Activated naive CD4-positive, alpha-beta T cell treated with Interleukin-2 at 50 U/mL for 16 hours (primary cell): Measurements from ENCODE around the gene FGD6.

Experiments used
- DNase-seq: peaks from one replicate; pipeline ENCODE4 v3.0.0-alpha.2; 2020

FGD6 gene

DNA sequence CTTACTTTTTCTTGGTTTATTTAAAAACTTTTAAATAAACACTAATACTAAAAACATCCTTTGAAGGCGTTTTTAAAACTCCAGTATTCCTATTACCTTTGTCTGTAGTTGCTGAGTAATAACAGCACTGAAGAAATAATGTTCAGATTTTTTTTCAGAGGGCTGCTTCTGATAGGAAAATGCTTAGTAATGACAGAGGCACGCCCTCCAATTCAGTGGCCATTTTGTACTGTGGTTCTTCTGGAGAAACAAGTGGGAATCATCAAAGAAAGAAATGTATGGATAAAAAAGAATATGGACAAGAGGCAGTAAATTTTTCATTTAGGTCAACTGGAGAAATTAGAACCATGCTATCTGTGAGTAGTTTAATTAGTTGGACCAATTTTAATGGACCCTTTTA is 13.9 kb upstream of the FGD6 start:
- DNase-seq = no peak

DNA sequence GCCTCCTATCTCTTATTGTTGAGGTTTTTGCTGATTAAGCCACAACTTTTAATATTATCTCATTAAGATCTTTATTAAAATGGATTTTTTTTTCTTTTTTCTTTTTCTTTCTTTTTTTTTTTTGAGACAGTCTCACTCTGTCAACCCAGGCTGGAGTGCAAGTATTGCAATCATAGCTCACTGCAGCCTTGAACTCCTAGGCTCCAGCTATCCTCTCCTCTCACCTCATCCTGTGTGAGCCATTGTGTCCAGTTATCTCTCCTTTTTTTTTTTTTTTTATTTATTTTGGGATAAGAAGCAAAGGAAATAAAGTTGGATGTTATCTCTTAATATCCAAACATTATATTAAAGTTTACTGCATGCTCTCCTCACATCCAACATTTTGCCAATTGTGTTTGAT is 13.0 kb upstream of the FGD6 start:
- DNase-seq = no peak

DNA sequence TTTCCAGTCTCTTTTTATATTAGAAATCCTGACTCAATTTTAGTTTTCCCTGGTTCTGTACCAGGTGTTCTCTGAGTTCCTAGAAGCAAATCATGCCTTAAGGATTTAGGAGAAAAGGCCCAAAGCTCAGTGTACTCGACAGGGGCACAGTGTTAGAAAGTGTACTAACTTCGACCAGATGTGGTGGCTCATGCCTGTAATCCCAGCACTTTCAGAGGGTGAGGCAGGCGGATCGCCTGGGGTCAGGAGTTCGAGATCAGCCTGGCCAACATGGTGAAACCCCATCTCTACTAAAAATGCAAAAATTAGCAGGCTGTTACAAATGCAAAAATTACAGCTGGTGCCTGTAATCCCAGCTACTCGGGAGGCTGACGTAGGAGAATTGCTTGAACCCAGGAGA is 12.4 kb upstream of the FGD6 start:
- DNase-seq = no peak

DNA sequence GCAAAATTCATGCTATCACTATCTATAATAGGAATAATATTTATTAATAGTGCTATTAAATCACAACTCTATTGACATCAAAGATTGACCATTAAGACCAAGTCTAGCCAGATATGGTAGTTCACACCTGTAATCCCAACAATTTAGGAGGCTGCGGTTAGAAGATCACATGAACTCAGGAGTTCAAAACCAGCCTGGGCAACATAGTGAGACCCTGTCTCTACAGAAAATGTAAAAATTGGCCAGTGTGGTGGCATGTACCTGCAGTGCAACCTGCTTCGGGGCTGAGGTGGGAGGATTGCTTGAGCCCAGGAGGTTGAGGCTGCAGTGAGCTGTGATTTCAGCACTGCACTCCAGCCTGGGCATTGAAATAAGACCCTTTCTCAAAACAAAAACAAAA is 11.3 kb upstream of the FGD6 start:
- no peak for DNase-seq

DNA sequence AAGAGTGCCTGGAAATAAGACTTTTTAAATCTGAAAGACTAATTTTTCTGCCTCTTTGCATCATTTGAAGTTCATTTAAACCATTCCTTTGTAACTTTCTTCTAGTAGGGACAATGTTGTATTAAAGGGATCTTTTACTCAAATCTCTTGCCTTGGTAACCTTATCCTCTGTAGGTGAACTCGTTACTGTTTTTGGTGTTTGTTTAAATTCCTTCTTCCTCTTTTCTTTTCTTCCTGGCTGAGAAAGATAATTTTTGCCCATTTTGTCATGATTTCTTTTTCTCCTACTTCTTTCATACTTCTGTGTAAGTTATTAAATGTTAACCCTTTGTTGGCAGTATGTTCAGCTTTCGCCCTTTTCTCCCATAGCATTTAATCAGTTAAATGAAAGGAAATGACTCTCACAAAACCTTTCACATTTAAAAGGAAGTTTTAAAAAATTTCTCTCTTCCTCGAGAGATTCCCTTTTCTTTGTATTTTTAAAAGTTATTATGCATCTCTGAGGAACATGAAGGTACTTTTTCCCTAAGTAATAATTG is 10.6 kb upstream of the FGD6 start:
- no peak for DNase-seq

DNA sequence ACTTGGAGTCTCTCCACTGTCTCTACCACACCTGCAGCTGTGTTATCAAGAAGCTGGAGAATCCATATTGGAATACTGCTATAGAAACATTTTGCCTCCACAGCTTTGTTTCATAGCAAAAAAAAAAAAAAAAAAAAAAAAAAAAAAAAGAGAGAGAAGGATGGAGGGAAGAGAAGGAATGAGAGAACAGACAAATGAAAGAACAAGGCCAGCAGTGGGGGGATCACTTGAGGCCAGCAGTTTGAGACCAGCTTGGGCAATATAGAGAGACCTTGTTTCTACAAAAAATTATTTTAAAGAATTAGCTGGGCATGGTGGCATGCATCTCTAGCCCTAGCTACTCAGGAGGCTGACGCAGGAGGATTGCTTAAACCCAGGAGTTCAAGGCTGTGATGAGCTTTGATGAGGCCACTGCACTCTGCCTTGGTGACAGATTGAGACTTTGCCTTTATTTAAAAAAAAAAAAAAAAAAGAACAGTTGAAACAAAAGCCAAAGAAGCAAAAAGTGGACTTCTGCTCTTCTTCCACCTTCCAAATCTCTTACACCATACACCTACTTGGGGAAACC is 8.5 kb upstream of the FGD6 start:
- no peak for DNase-seq

DNA sequence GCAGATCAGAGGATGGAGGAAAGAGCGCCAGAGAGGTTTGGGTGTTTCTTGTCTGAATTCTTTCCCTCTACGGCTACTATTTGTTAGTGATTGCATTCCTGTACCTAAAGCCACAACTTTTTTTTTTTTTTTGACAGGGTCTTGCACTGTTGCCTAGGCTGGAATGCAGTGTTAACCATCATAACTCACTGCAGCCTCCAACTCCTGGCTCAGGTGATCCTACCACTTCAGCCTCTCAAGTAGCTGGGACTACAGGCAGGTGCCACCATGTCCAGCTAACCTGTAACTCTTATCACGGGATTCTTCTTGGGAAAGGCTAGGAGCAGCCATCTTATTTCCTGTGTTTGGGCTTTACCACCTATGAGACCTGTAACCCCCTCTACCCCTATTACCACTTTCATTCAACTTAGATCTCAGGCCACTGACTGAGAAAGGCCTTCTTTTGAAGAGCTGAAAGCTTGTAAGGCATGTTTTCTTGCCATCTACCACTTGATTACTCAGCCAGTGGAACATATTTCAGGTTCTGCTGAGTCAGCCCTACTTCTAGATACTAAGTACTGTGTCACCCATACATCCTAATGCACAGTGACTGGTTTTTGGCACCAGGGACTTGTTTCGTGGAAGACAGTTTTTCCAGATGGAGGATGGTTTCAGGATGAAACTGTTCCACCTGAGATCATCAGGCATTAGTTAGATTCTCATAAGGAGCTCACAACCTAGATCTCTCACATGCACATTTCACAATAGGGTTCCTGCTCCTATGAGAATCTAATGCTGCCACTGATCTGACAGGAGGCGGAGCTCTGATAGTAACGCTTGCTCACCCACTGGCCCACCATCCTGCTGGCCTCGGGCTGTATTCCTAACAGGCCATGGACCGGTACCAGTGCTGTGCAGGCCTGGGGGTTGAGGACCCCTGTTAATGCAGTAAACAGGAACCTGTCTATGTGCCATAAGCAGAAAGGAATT is 7.2 kb upstream of the FGD6 start:
- DNase-seq = no peak

DNA sequence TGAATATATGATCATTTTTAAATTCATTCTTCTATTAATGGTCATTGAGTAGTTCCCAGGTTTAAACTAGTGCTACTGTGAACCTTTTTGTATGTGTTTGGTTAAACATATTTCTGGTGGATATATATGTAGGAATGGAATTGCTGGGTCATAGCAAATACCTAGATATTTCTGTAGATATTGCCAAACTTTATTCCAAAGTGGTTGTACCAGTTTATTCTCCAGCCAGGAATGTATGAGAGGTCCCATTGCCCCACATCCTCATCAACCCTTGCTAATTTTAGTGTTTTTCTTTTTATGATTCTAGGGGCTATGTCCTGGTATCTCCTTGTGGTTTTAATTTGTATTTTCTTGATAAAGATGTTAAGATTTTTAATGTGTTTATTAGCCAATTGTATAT is 3.5 kb upstream of the FGD6 start:
- DNase-seq = no peak

DNA sequence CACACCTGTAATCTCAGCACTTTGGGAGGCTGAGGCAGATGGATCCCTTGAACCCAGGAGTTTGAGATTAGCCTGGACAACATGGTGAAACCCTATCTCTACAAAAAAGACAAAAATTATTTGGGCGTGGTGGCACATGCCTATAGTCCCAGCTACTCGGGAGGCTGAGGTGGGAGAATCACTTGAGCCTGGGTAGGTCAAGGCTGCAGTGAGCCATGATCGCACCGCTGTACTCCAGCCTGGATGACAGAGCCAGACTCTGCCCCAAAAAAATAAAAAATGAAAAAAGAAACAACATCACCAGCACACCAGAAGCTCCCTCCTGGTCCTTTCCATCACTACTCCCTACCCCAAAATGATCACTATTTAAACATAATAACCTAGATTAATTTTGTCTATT is 2.9 kb upstream of the FGD6 start:
- DNase-seq = no peak

DNA sequence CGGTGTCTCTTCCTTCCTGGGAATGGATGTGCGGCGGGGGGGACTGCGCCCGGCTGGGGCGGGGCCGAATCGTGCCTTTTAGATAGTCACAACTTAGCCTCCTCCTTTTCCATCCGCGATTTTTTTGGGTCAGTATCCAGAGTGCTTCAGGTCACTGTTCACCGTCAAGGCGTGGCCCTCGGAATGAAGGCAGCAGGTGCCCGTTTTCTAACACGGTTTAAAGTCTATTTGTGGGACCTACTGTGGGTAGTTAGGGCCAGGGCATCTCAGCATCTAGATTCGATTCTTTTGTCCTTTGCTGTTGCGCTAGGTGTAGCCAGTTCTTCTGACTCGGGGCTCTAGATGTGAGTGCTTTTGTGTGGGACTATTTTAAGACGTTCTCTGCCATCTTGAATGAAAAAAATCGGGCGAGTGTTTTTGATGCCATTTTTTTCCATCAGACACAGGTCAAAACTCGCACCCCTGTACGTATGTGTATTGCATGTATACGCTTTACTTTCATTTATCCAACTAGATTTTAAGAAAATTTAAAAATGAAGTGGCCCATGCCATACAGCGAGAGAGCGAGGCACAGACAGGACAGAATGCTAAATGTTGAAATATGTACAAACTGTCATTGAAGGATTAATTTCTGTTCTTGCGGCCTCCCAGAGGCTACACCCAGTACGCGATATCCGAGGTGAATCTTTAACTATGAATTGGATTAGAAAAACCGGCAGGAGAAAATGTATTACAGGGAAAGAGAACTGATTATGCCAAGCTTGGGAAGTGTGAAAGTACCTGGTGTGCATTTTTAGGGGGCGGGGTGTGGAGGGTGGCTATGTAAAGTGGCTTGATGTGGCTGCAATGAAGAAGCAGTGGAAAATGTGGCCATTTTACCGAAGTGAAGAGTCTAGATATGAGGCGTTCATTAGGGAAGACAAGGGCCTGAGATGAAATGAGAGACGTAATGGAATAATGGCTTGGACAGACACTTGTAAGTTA is 1.2 kb upstream of the FGD6 start:
- DNase-seq = peak; percentile 46

DNA sequence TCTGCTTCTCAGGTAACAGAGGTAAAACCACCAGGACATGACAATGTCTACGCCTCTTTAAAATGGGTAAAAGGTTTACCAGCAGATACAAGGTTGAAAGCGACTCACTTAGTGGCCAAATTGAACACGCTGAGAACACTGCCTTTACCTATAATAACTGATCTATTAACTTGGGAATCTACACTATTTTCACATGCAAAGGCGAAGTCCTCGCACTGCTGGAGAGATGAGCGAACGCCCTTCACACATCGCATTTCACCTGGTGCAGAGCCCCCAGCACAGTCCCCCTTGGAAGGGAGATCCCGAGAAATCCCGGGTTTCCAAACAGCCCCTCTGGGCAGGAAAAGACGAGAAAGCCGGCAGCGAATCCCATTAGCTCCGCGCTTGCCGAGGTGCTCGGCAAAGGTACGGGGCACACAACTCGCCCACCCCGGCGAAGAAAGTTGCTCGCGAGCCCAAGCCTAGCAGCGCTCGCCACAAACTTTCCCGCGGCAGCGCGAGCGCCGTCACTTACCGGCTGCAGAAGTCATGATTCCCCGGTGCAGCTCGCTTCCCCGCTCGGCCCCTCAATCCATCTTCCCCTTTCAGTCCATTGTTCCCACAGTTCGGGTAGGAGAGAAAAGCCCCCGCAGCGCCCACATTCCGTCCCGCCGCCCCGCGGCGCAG is 423 bp downstream of the FGD6 start:
- DNase-seq = no peak

DNA sequence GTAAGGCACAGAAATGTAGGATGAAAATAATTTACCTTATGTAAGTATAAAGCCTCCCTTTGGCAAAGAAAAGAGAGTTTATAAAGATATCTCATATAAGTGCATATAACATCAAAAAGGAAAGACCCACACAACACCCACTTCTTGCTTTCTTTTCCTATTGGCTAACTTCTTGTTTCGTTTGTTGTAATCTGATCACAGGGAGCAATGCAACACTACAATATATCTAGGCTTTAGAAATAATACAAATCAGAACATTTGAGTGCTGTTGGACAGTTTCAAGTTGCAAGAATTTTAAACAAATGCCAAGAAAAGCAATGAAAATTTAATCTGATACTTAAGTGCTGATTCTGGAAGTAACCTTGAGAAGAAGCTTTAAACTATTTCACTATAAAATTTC is 1.3 kb downstream of the FGD6 start:
- DNase-seq = no peak

DNA sequence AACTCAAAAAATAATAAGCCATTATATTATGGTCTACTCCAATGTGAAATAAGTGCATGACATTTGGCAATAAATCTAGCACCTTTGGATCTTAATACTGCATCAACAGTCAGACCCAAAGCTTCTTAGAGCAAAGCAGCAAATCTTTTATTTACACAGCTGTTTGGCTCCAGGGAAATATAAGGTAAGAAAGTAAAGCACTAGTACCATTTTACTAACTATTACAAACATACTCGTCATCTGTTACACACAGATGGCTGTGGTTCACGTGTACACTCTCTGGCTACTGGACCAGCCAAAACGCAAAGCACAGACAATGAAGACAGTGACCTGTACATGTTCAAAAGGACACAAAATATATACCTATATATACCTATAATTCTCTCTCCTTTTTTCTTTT is 2.8 kb downstream of the FGD6 start:
- DNase-seq = no peak

DNA sequence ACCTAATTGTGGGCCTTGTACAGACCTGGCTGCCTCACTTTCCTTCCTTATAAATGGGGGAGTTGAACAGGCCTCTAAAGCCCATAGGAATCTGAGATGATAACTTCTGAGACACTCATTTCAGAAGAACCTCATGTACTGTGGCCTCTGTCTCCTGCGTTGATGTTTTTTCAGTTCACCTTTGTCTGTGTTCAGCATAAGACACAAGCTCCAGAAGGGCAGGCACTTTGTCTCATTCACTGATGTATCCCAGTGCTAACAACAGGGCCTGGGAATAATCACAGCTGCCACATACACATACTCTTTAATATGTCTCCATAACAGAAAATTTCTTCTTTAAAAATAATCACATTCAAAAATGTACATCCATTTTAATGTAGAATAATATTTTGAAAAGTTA is 3.3 kb downstream of the FGD6 start:
- DNase-seq = no peak

DNA sequence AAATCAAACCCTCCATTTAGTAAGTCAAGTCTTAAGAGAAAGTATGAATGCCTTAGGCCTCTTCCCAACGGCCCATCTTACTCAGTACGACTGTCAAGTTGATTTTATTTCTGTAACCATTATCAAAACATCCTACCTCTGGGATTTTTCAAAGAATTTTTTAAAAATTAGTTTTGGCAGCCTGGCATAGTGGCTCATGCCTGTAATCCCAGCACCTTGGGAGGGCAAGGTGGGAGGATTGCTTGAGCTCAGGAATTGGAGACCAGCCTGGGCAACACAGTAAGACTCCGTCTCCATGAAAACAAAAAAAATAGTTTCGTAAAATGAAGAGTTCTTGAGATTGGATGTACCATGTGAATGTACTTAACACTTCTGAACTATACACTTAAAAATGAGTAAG is 4.1 kb downstream of the FGD6 start:
- DNase-seq = no peak

DNA sequence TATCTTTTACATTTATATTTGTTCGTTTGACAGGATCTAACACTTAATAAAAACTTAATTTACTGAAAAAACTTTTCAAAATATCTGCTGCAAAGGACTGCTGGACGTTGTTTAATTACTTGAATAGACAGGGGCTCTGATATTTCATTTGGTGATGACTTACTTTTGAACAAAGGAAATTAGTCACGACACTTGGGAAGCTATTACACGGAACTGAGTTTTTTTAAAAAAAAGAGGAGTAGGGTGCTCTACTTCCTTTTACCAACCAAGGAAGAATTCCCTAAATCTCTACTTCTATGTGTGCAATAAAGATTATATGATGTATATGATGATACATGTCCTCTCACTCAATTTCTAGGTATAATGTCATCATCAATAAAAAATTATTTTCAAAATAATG is 4.7 kb downstream of the FGD6 start:
- no peak for DNase-seq

DNA sequence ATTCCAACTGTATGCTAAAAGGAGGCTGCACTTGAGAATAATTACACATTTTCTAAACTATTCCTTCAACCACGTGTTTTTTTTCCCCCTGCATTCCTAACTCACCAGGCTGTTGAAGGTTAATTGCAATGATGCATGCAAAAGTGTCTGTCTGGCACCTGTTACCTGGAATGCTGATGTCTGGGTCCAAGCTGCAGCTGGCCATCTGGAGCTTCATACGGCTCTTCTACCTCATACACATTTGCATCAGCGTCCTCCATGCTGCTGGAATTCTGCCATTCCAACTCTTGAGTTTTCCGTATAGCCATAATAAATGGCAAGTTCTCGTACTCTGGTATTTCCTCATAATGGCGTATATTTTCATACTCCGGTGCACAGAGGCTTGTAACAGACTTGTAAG is 8.6 kb downstream of the FGD6 start:
- DNase-seq = no peak

DNA sequence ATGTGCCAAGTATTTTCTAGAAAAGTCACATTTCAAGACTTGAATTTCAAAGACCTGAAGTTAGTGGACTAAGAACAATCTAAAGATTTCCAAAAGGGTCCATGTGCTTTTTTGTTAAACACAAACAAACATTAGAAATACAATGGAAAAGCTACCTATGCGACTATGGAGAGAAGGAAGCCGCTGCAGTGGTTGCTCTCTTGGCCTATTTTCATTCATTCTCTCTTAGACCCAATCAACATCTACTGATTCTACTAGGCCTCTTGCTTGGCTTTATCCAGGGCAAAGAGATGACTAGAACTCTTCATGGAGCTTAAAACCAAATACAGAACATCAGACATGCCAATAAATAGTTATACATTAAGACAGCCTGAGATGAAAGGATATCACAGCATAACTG is 9.9 kb downstream of the FGD6 start:
- DNase-seq = no peak

DNA sequence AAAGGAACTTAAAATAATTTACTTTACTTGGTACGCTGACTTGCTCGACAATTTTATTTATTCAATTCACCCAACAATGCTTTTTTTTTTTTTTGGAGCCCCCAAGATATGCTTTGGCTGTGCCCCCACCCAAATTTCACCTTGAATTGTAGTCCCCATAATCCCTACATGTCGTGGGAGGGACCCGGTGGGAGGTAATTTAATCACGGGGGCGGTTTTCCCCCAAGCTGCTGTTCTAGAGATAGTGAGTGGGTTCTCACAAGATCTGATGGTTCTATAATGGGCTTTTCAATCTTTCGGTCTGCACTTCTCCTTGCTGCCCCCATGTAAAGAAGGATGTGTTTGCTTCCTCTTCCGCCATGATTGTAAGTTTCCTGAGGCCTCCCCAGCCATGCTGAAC is 10.4 kb downstream of the FGD6 start:
- no peak for DNase-seq

DNA sequence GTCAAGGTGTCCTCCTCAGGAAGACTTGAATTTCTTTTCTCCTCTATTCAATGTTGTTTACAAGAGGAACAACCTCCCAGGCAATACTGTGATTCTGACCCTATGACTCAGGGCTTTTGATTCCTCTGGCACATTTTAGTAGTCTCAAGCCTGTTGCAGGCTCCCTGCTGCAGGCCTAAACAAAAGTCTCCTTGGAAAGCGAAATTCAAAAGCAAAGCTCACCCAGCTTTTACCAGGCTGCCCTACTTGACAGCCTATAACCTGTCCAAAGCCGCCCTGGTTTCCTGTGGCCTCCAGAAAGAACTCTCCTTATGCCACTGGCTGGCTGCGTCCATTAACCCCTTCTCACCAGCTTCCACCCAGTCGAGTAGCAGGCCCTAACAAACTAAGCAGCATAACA is 11.6 kb downstream of the FGD6 start:
- DNase-seq = no peak

DNA sequence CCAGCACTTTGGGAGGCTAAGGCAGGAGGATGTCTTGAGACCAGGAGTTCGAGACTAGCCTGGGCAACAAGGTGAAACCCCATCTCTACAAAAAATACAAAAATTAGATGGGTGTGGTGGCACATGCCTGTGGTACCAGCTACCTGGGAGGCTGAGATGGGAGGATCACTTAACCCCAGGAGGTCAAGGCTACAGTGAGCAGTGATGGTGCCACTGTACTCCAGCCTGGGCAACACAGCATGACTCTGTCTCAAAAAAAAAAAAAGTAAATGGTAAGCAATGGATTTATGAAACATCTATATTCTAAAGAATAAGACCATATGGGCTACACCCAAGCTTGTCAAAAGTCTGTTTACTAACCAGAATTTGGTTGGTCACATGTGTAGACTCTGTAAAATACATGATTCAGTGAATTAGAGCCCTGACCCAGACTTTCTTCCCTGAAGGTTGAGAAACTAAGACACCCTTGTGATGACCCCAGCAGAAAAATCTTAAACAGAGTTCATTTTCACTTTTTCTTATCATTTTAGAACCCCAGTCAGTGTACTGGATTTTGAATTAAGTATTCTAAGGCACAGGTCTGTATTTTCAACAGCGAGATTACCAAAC is 12.1 kb downstream of the FGD6 start:
- DNase-seq = no peak
